K562 treated with DMSO at 1 percent for 4 hours (cell line): Measurements from ENCODE around the gene ZDHHC14. TPM values are rescaled to one million over a fixed set of nuclear protein-coding genes. Genes with fewer than 3 reads are reported as not detected.

Experiments used
- total RNA-seq: library from RNA; unstranded; fragments of 300-600 nt; gene quantifications from 2 replicates; pipeline ENCODE4 v1.2.3, GENCODE V29; 2022; ENCODE audit not compliant: insufficient read depth

The ZDHHC14 gene
- 27.9 and 36.7 TPM in 2 replicates for total RNA-seq

GRCh38 chr6:157380779-157381561, at the start of gene ZDHHC14:
TSS of gene ZDHHC14 (plus strand) at chr6:157381190.

Other genes starting within 250 kb of the ZDHHC14 start
- gene TMEM242, start 57.7 kb upstream of the ZDHHC14 start, total RNA-seq: 6.1 and 7.3 TPM in 2 replicates